GM18508 (cell line): ENCODE data around the gene OTOA.
"Not testable (repeated sequence)": the region's sequence is repeated elsewhere in the genome, so short reads cannot be mapped to it uniquely, and the experiment has no call there.

Experiments
- ATAC-seq: cut with Tn5 transposase; IDR thresholded peaks from one replicate; pipeline ENCODE4 v1.9.1; 2021; ENCODE audit warnings: moderate number of reproducible peaks; ENCODE audit not compliant: insufficient read depth, unreplicated experiment

The OTOA gene

DNA sequence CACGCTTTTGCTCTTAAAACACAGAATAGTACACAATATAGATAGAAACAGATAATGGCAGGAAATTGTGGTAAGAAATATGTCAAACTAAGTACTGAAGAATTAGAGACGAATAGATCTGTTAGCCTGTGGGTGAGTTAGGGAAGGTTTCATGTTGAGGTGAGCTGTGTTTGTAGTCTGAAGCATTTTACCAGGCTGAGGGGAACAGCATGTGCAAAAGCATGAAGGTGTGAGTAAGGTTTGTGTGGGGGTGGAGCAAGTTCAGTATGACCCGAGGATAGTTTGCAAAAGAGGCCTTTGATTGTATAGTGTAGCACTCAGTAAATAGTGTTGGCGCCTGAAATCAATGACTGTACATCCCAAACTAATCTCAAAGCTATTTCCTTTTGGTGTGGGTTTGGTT, 25.2 kb upstream of the OTOA start:
- ATAC-seq: no peak

DNA sequence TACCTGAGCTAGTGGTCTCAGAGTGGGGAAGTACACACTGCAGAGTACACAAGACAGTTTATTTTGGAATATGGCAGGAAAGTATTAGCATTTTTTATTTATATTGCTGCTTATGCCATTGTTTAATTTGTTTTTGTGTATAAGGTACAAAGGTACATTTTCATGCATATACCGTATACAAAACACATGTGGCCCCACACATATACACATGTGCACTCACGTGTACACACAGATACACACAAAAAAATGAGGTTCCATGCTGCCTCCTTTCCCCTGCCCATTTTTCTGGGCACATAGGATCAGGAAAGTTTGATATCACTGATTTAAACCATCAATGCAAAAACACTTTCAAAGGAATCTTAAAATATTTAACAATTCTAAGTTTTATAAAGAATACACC, 24.3 kb upstream of the OTOA start:
- no peak for ATAC-seq

DNA sequence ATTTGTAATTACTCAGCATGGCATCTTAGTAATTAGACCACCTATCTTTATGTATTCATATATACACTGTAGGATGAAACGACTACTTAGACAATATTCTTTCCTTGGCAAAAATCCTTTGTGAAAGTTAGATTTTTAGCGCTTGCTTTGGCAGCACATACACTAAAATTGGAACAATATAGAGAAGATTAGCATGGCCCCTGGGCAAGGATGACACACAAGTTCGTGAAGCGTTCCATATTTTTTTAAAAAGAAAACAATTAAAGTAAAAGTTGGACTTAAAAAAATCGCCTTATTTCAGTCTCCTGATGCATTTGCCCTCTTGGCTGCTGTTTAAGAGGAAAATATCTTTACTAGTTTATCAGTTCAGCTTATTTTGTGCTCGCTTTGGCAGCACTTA, 21.9 kb upstream of the OTOA start:
- ATAC-seq: no peak

DNA sequence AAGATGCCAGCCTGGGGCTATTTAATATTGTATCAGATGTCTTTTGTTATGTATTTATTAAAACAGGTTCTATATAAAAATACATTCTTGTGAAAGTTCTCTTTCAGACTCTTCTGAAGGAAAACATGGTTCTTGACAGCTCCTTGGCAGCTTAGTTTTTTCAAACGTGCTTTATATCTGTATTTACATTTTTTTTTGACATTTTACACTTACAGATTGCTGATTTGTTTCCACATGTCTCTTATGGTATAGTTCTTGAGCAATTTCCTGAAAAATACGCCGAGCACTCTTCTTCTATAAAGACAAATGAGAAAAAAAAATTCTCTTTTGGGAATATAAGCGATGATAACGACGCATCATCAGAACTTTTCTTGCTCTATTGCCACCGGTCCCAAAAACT, 20.9 kb upstream of the OTOA start:
- no peak for ATAC-seq

DNA sequence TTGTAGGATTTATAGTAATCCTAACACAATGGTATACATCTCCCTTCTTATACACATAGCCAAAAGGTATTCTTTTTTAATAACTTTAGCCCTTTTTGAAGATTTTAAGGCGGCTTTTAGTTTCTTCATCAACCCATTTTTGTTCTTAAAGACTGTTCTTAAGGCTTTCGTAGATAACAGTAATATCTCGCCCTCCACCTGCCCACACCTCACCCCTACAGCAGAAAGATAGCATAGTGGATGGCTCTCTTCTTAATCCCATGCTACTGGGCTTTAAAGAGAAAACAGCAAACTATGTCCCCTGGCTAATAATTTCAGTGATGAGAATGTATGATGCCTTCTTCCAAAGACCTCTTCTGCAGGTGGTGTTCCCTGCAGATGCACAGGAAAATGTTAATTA, 20.0 kb upstream of the OTOA start:
- ATAC-seq: no peak

DNA sequence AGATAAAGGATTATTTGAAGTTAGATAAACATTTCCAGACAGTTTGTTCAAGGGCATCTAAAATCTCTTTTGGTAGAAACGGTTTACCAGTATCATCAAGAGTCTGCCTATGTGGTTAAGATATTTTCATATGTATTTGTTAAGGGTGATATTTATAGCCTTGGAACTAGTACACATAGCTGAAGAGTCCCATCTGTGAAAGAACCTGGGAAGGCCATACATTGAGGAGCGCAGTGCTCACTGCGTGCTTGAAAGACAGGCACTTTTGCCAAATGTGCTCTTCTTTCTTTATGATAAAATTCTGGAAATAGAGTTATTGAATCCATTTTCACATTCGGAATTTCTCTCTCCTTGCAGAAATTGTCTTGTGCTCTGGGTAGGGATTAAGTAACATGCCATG, 19.1 kb upstream of the OTOA start:
- ATAC-seq: no peak

DNA sequence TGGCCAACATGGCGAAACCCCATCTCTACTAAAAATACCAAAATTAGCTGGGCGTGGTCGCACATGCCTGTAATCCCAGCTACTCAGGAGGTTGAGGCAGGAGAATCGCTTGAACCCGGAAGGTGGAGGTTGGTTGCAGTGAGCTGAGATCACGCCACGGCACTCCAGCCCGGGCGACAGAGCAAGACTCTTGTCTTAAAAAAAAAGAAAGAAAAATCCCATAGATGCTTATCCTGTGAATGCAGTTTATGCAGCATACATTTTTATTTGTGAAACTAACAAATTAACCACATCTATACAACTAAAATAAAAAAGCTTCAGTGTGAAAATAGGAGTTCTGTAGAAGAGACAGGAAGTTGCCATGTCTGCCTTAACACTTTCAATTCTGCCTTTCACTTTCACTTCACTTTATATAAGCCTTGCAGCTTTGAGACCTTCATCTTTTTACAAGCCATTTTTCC, 18.5 kb upstream of the OTOA start:
- no peak for ATAC-seq

DNA sequence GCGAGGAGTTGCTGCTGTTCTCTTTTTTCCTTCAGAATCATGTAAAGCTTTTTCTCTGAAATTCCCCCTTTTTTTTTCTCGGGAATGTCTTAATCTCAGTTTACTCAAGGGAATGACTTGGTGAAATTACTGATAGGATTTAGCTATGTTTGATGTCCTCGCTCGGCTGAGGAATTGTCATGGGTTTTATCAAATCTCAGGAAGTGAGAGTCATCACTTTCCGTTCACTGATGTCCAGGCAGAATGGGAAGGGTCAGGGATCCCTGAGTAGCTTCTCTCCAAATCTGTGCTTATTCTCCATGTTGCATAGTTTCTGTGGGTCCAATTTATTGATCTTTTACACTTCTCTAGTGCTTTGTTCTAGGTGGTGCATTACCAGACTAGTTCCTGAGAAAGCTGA, 17.7 kb upstream of the OTOA start:
- ATAC-seq: no peak

DNA sequence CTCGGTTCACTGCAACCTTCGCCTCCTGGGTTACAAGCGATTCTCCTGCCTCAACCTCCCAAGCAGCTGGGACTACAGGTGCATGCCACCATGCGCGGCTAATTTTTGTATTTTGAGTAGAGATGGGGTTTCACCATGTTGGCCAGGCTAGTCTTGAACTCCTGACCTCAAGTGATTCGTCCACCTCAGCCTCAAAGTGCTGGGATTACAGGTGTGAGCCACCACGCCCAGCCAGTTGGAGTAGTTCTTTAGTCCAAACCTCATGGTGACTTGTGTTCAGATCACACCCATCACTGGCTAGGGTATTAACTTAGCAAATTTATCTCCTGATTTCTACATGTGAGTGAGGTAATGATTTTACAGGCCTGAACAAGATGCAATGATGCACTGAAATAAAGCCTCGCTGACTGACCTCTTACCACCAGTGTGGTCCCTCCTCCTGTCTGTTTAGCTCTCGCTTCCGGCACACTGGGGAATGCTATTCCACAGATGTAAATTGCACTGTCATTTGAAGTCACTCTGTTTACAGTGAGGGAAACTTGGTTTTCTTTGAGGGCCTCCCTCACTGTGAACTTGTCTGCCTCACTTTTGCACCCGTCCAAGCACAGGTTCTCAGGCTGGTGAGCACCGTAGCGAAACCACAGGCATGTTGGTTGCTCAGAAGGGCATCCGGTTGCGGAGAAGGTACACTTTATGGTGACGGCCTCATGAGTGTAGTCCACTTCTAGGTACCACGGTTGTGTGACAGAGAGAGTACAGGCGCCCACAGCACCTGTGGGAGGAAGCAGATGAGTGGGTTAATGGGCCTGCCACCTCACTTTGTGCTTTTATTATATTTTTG, 16.8 kb upstream of the OTOA start:
- peak; percentile 74 for ATAC-seq

DNA sequence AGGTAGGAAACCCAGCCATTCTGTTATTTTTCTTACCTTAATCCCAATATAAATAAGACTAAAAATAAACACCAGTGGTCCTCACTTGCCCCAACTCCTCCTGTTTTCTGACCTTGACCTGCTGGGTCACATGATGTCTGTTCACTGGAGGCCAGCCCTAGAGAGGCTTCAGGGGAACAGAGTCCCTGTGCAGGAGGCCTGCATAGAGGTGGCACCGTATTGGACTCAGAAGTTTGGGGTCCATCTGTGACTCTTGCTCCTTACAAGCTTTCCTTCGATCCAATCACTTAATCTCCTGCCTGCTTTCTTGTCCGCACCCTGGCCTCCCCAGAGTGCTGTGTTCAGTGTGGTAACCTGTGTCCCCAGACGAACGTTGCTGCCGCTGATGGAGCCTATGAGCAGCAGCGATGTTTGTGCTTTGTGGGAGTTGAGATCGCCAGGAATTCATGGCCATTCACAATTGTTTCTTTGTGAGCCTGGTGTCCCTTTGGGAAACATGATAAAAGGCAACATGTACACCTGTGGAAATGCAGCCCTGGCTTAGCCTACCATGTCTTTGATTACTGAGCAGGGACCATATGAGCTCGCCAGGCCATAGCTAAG, 16.1 kb upstream of the OTOA start:
- ATAC-seq: no peak

DNA sequence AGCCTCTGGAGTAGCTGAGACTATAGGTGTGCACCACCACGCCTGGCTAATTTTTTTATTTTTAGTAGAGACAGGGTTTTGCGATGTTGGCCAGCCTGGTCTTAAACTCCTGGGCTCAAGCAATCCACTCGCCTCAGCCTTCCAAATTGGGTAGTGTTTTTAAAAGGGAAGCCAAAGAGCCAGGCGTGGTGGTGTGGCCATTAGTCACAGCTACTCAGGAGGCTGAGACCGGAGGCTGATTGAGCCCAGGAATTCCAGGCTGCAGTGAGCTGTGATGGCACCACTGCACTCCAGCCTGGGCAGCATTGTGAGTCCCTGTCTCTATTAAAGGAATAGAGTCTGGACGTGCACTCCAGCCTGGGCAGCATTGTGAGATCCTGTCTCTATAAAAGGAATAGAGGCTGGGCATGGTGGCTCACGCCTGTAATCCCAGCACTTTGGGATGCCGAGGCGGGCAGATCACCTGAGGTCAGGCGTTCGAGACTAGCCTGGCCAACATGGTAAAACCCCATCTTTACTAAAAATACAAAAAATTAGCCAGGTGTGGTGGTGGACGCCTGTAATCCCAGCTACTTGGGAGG, 13.9 kb upstream of the OTOA start:
- not testable (repeated sequence) for ATAC-seq

DNA sequence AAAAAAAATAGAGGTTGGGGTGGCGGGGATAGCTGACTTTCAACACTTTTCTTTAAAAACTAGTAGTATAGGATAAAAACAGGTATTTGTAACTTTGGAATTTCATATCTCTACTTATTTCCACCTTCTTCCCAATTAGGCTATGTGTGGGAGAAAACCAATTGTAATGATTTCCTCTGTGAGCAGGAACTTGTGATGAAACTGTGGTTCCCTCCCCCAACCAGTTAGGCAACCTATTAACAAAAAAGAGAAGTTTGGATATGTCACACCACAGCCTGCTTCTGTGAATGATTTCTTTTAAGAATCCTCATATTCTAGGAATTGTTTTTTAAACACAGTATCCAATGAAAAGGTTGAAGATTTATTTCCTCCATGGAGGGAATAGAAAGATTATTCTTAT, 13.2 kb upstream of the OTOA start:
- no peak for ATAC-seq

DNA sequence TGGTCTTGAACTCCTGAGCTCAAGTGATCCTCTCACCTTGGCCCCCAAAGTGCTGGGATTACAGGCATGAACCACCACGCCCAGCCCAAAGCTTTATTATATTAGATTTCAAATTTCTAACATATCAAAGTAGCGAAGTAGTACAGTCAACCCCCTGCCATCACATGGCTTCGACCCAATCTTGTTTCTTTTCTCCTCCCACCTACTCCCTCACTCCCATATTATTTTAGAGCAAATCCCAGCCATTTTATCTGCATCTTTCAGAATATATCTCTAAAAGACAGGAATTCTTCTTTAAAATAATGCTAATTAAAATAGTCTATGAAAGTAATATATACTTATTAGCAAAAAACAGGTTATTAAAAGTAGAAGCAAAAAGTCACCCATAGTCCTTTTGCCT, 12.3 kb upstream of the OTOA start:
- ATAC-seq: no peak

DNA sequence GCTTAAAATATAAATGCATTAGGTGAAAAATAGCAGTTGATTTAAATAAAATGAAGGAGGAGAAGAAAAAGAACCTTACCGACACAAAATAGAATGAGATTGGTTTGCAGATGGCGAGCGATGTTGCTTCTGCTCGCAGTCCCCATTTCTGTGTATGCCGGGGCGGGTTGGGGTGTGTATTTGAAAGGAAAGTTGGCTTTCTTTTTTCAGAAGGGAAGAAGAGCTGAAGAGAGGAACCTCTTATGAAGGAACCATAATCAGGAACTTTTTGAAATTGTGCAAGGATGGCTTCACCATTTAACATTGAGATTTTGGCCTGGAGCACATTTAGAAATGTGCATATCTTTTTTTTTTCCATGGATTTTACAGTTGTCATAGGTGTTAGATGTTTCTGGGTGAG, 11.3 kb upstream of the OTOA start, which contains the start of gene IGSF6:
Gene IGSF6, minus strand, starts transcription at position 156 of the 400 bp plus-strand sequence. Its CDS starts 10 bp downstream, at position 146.
- no peak for ATAC-seq

DNA sequence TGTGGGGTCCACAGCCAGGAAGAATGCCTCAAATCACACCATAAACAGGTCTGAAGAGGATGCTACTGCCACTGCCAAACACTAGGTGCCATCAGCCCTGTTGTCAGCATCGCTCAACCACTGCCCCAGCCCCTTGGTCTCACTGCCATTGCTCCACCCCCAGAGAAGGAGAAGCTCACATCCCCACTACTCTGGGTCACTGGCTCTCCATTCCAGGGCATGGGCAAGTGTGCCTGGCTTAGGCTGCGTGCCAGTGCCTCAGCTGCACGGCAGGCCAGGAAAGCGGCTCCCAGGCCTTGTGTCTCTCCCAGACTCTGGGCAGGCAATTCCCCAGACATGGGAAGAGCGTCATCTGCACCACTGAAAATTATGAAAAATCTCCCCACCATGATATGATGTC, 10.2 kb upstream of the OTOA start:
- ATAC-seq: no peak

DNA sequence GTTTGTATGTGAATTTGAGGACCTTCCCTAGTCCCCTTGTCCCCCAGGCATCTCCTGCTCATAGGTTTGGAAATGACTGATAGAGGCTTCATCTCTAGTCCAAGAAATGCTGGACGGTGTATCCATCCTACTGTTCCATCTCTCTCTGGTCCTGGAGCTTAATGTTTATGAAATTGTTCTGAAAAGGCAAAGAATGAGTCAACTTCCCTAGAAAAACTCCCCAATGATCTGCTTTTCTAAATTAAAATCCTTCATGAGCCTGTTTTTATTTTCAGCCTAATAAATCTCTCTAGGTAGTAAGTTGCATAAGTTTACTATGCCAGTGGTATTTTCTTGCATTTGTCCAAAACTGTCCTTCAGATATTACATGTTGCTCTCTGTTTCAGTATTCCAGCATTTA, 9.3 kb upstream of the OTOA start:
- no peak for ATAC-seq

DNA sequence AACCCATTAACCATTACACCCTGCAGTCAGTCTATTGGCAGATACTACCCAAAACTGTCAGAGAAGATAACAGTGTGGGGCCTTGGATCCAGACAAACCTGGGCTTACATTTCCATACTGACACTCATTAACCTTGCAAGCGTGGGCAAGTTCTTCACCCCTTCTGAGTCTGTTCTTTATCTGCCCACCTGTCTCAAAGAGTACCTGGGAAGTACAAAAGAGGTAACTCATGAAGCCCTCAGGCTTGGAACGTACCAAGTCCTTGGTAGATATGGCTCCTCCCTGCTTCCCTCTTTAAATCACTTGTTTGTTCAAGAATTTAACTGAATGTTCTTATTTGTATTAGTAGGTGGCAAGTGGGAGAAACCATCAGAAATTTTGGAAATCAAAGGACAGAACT, 8.9 kb upstream of the OTOA start:
- no peak for ATAC-seq

DNA sequence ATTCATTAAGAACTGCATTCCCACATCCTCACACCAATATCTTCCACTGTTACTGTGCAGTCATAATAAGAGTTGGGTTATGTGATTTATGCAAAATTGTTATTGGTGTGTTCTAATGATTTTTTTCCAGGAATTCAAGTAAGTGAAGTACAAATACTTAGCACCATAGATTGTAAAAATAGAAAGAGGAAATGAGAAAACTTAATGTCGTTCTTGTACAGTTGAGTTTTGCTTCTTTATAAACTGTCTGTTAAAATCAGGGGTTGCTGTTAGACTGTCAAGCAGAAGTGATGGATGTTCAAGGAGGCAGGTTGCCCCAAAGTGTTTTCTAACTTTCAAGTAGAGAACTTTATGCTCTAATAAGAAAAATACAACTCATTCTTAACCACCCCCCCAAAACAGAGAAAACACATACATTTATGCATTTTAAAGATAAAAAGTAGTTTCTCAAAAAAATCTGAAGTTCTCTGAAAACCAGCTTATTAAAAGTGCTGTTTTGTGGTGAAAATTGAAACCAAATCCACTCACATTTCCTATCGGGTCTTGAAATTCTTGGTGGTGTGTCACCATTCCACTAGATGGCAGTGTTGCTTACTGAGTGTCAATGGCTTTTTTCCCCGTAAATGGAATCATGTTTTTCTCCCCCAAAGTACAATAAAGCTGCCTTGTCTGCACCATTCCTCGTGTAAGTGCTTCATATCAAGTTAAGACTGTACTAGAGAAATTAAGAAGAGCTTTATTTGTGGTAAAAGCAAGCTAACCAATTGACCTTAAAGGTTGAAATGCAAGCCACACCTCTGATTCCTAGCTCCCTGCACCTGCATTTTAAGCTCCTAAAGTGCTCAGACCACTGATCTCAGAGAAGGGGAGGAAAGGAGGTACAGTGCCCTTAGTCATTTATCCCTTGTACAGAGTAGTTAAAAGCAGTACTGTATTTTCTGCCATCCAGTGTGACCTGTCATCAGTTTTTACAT, 6.7 kb upstream of the OTOA start:
- no peak for ATAC-seq

DNA sequence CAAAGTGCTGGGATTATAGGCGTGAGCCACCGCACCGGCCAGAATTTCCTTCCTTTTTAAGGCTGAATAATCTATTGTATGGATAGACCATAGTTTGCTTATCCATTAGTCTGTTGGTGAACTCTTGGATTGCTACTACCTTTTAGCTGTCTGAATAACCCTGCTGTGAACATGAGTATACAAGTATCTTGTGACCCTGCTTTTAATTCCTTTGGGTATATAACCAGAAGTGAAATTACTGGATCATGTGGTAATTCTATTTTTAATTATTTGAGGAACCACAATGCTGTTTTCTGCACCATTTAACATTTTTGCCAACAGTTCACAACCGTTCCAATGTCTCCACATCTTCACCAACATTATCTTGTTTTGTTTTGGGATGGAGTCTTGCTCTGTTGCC, 4.6 kb upstream of the OTOA start:
- ATAC-seq: no peak

DNA sequence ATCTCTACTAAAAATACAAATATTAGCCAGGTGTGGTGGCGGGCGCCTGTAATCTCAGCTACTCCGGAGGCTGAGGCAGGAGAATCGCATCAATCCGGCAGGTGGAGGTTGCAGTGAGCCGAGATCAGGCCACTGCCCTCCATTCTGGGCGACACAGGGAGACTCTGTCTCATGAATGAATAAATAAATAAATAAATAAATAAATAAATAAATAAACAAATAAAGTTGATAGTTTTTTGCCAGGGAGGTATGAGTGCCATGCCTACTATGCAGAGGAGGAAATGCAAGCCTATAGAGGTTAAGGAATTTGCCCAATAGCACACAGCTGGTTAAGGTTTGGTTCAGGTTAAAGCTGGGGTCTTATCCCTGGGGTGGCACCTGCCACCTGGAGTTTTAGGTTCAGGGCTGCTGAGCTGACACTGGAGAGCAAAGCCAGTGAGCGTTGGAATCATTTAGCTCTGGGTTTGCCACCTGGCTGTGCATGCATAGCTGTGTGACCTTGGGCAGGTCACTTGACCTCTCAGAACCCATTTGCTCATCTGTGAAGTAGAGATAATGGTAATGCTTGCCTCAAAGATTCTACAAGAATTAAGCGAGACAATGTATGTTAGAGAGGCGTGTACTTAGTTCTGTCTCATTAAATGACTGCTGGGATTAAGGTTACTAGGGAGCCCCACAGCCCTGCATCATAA, 1.2 kb downstream of the OTOA start:
- ATAC-seq: no peak
